ENCODE data around the gene KRTAP10-2.

The KRTAP10-2 gene

DNA sequence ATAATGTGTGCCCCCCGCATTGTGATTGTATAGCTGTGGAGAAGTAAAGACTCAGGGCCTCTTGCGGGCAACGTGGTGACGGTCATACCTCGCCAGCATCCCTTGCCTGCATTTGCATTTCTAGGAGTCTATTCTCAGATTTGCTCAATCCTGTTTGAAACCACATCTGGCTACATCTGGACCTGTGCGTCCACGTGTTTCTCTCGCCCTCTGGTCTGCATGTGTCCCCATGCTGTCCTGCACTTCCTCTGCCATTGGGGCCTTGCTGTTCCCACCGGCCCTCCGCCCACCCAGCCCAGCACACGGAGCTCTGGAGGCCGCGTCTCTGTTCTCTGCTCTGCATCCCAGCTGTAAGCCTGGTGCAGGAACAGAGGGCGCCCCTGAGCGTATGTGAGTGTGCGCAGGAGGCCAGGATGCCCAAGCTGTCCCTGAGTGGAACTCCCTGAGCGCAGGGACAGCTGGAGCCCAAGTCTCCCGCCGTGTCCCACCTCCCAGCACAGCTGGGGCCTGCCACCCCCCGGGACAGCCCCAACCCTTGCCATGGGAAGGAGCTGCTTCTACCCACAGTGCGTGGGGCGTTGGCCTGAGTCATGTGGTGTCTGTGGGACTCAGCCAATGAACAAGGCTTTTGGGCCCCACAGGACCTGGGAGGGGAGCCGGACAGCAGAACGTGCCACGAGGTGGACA is 1.6 kb downstream of the KRTAP10-2 start:
- in situ Hi-C loops (cut with HindIII; ENCODE audit: low pct_unique_long_range_greater_than_20kb, low sequenced_read_pairs) = no loop called here
- TF ChIP-seq JUND (IDR thresholded peaks at IDR 0.05; ENCODE audit: low read depth) = no peak
- DNase-seq (ENCODE audit: low read depth in 1 of 2, low spot score in 1 of 2) = no peak

DNA sequence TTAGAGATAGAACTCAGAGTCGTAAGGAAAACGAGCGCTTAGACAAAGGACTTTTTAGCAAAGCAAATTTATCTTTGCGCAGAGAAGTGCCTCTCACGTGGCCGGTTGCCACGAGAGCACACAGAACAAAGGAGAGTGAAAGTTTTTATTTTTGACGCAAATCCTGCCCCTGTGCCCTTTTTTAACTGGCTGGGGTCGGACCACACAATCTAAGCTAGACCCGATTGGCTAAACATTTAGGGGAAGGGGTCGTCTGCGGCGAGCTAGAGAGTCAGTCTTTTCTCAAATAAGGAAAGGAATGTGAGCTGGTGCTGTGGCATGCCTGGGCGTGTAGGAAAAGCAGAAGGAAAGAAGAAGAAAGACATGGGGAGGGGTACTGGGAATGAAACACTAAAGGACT is 2.4 kb downstream of the KRTAP10-2 start:
- in situ Hi-C loops (cut with HindIII; ENCODE audit: low pct_unique_long_range_greater_than_20kb, low sequenced_read_pairs) = no loop called here
- TF ChIP-seq JUND (IDR thresholded peaks at IDR 0.05; ENCODE audit: low read depth) = no peak
- no peak for DNase-seq (ENCODE audit: low read depth in 1 of 2, low spot score in 1 of 2)

DNA sequence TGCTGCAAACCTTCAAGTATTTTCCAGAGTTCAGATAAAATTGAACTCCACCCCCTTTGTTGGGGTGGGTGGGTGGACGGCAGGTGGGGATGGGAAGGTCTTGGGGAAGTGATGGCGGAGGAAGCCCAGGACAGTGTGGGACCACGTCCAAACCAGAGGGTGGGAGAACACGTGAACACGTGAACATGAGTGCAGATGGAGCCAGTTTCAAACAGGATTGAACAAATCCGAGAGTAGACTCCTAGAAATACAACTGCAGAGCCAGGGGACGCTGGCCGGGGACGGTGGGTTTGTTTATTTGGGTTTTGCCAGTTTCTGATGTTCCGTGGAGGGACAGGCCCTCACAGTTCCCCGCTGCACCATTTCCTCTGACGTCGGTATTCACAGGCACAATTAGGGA is 2.9 kb downstream of the KRTAP10-2 start:
- no peak for TF ChIP-seq JUND (IDR thresholded peaks at IDR 0.05; ENCODE audit: low read depth)
- in situ Hi-C loops (cut with HindIII; ENCODE audit: low pct_unique_long_range_greater_than_20kb, low sequenced_read_pairs) = no loop called here
- DNase-seq (ENCODE audit: low read depth in 1 of 2, low spot score in 1 of 2) = no peak

DNA sequence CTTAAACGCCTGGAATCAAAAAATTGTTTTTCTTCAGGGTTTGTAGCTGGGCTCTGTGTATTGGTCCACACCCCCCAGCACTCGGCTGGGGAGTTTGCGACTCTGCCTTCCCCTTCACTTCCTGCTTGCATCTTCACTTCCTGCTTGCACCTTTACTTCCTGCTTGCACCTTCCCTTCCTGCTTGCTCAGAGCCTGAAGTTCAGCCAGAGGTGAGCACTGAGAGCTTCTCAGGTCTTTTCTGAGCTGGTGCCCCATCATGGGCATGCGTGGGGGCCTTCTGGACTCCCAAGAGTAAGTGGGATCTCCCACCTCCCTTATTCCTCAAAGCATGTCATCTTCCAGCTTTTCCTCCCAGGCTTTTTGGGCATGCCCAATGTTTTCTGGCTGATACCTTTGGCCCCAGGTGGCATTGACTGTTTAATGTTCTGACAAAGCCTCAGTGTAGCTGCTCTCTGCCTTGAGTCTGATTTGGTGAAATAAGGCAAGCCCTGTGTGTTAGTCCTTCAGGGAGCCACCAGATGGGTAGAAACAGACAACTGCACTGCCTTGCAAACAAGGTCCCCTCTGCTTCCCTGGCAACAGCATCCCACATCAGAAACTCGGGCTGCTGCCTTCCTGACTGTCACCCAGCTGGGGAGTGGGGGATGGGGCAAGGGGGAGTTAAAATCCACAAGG is 3.5 kb downstream of the KRTAP10-2 start:
- in situ Hi-C loops (cut with HindIII; ENCODE audit: low pct_unique_long_range_greater_than_20kb, low sequenced_read_pairs) = no loop called here
- peak in 1 of 2 experiments; percentile 23 for DNase-seq (ENCODE audit: low read depth in 1 of 2, low spot score in 1 of 2)
- TF ChIP-seq JUND (IDR thresholded peaks at IDR 0.05; ENCODE audit: low read depth) = no peak

DNA sequence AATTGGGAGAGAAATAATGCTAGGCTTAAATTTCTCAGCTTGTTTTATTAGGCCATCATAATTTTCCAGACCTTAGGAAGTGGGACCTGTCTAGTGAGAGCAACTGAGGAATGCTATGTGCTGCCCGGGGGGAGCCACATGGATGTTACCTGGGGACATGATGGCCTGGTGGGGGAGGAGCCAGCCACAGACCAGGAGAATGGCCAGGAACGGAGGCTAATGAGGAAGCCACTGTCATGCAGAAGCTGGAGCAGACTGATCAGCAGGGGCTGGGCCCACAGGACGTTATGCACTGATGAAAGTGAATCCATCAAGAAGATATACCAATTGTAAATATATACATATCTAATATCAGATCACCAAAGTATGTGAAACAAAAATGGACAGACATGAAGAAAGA is 6.7 kb downstream of the KRTAP10-2 start:
- no peak for TF ChIP-seq JUND (IDR thresholded peaks at IDR 0.05; ENCODE audit: low read depth)
- DNase-seq (ENCODE audit: low read depth in 1 of 2, low spot score in 1 of 2) = no peak
- in situ Hi-C loops (cut with HindIII; ENCODE audit: low pct_unique_long_range_greater_than_20kb, low sequenced_read_pairs) = no loop called here

DNA sequence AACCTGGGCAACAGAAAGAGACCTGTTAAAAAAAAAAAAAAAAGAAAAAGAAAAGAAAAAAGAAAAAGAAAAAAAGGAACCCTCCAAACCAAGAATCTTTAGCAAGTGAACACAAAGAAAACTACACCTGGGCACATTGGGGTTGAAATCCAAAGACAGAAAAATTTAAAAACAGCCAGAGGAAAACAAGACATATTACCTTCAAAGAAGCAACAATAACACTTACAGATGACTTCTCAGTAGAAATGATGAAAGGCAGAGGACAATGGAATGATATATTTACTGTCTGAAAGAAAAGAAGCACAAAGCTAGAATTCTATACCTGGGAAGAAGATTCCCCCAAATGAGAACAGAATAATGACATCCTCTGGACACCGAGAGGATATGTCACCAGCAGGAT is 8.6 kb downstream of the KRTAP10-2 start:
- no peak for TF ChIP-seq JUND (IDR thresholded peaks at IDR 0.05; ENCODE audit: low read depth)
- in situ Hi-C loops (cut with HindIII; ENCODE audit: low pct_unique_long_range_greater_than_20kb, low sequenced_read_pairs) = no loop called here
- no peak for DNase-seq (ENCODE audit: low read depth in 1 of 2, low spot score in 1 of 2)

DNA sequence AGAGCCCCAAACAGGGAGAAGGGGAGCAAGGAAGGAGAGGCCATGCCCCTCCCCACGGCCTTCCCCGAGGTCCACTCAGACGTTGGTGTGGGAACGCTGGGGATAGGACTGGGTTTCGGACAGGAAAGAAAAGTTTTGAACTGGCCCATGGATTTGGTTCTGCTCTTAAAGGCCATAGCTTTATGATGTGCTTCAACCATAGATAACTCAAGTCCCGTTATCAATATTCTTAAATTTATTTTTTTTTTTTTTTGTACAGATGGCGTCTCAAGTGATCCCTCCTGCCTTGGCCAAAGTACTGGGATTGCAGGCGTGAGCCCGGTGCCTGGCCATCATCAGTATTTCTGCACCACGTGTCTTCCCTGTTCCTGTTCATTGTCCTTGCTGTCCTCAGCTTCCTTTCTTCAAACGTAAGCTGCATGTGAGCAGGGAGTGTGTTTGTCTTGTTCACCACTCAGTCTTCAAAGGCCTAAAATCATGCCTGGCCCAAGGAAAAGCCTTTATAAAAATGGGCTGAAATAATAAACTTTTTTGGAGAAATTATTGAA is 10.5 kb downstream of the KRTAP10-2 start:
- in situ Hi-C loops (cut with HindIII; ENCODE audit: low pct_unique_long_range_greater_than_20kb, low sequenced_read_pairs) = no loop called here
- TF ChIP-seq JUND (IDR thresholded peaks at IDR 0.05; ENCODE audit: low read depth) = no peak
- no peak for DNase-seq (ENCODE audit: low read depth in 1 of 2, low spot score in 1 of 2)

DNA sequence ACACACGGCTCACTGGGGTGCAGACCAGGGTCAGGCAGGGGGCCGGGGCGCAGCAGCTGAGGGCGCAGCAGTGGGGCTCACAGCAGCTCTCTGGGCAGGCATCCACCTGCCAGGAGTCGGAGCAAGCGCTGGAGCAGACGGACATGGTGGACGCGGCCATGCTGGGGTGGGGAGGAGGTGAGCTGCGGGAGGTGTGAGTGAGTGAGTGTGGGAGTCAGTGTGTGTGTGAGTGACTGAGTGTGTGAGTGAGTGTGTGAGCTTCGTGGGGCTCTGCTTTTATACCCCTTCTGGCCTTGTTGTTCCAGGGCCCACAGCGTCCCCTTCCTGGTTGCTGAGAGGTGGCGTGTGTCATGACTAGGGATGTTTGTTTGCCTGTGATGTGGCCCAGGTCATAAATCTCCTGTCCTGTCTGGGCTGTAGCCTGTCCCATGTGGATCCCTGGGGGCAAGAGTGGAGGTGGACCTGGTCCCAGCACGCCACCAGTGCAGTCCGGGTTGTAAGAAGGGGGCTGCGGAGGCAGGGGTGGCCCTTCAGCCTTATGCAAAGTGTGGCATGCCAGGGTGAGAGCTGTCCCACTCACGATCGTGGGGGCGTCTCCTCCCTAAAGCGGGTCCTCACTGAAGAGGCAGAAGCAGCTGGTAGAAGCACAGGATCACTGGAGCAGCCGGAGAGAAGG is 11.2 kb downstream of the KRTAP10-2 start, which contains the start of gene KRTAP10-1:
Gene KRTAP10-1 (minus strand): TSS at position 205 of the 676 bp plus-strand sequence. CDS start 45 bp downstream, at position 160.
- in situ Hi-C loops (cut with HindIII; ENCODE audit: low pct_unique_long_range_greater_than_20kb, low sequenced_read_pairs) = no loop called here
- TF ChIP-seq JUND (IDR thresholded peaks at IDR 0.05; ENCODE audit: low read depth) = no peak
- DNase-seq (ENCODE audit: low read depth in 1 of 2, low spot score in 1 of 2) = no peak

DNA sequence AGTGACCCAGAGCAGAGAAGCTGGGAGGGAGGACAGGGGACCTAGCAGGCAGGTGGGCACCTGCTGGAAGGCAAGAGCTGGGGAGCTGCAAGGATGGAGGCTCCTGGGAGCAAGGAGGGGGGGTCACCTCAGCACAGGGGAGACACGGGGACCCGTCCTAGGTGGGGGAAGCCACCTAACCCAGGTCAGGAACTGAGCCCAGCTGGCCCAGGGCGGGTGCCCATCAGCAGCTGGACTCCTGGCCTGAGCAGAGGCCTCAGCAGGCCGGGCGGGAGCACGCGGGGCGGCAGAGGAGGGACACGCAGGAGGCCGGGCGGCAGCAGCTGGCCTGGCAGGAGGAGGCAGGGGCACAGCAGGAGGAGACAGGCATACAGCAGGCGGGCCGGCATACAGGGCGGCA is 12.3 kb downstream of the KRTAP10-2 start:
- no peak for TF ChIP-seq JUND (IDR thresholded peaks at IDR 0.05; ENCODE audit: low read depth)
- no peak for DNase-seq (ENCODE audit: low read depth in 1 of 2, low spot score in 1 of 2)
- in situ Hi-C loops (cut with HindIII; ENCODE audit: low pct_unique_long_range_greater_than_20kb, low sequenced_read_pairs) = no loop called here

DNA sequence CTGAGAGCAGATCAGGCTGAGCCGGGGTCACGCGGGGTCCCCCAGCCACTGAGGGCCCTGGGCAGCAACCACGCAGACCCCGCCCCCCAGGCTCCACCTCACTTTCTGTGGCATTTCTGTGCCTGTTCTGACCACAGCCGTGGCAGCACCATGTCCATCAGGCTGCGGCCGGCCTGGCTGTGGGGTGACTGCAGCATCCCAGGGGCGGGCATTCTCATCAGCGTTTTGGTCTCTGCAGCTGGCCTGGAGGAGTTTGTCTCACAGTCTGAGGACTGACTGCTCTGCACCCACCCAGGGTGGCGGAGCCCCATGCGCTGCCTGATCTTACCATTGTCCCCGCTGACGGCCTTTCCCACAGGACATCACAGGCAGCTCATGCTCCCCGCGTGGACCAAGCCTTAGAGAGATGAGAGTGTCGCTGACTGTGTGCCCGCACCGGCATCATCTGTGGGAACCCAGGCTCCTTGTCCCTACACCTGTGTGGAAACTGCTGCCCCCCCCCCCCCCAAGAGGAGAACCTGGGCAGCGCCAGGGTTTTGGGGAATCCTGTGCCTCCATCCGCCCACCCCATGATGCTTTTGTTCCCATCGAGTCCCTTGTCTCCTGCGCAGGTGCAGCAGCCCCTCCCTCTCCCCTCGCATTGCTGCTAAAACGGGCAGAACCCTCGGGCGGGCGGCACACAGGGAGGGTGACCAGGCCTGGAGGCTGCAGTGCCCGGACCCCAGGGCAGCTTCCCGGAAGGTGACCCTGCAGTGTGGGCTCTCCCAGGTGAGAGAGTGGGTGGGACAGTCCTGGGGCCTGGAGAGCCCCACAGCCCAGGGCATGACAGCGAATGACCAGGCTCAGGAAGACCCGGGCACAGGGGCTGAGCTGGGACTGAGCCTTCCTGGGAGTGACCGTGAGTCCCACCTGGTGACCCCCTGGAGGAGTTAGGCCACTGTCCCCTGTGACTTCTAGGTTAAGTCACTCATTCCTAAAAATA is 13.1 kb downstream of the KRTAP10-2 start:
- no peak for DNase-seq (ENCODE audit: low read depth in 1 of 2, low spot score in 1 of 2)
- in situ Hi-C loops (cut with HindIII; ENCODE audit: low pct_unique_long_range_greater_than_20kb, low sequenced_read_pairs) = no loop called here
- TF ChIP-seq JUND (IDR thresholded peaks at IDR 0.05; ENCODE audit: low read depth) = no peak

DNA sequence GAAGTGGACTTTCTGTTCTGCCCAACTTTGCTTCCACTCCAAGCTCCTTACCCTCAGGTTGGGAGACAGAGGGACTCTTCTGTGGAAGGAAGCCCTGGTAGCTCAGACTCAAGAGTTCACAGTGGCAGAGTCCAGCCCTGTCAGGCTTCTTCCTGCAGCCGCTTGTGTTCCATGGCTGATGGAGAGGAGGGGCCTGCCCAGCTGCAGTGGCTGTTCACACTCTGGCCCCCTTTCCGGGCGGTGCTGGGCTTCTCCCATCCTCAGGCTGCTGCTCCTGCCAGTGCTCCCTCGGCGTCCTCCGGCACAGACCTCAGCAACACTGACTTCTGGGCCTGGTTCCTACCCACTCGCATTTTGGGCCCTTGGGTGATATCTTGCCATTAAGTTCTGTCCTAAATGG is 15.3 kb downstream of the KRTAP10-2 start:
- no peak for TF ChIP-seq JUND (IDR thresholded peaks at IDR 0.05; ENCODE audit: low read depth)
- no peak for DNase-seq (ENCODE audit: low read depth in 1 of 2, low spot score in 1 of 2)
- in situ Hi-C loops (cut with HindIII; ENCODE audit: low pct_unique_long_range_greater_than_20kb, low sequenced_read_pairs) = no loop called here

DNA sequence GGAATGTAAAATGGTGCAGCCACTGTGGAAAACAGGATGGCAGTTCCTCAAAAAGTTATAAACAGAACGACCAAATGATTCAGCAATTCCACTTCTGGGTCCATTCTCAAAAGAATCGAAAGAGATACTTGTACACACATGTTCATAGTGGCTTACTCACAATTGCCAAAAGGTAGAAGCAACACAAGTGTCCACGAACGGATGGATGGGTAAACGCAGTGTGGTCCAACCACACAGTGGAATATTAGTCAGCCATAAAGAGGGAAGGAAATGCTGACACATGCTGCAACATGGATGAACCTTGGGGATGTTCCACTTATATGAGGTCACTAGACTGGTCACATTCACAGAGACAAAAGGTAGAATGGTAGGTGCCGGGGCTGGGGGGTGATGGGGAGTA is 16.6 kb downstream of the KRTAP10-2 start:
- no peak for DNase-seq (ENCODE audit: low read depth in 1 of 2, low spot score in 1 of 2)
- no peak for TF ChIP-seq JUND (IDR thresholded peaks at IDR 0.05; ENCODE audit: low read depth)
- in situ Hi-C loops (cut with HindIII; ENCODE audit: low pct_unique_long_range_greater_than_20kb, low sequenced_read_pairs) = no loop called here

Data from T47D (cell line).